HepG2 (cell line): ENCODE results near the gene STX1B. TPM values are rescaled to one million over a fixed set of nuclear protein-coding genes. Genes with fewer than 3 reads are reported as not detected.

ENCODE experiments used
- FOXA3 ChIP-seq: IDR thresholded peaks from 2 replicates; pipeline ENCODE4 v1.6.1; 2016; ENCODE audit warnings: missing genetic modification reagents, missing compliant biosample characterization
- HES4 ChIP-seq: sonication (generic); formaldehyde crosslinking; IDR thresholded peaks from 2 replicates; pipeline ENCODE4 v1.9.0; 2021; ENCODE audit warnings: mild to moderate bottlenecking, missing genetic modification reagents, borderline replicate concordance
- NFKBIZ ChIP-seq: IDR thresholded peaks from 2 replicates; pipeline ENCODE4 v1.6.1; 2018; ENCODE audit warnings: missing genetic modification reagents, missing compliant biosample characterization
- PLSCR1 ChIP-seq: sonication (generic); formaldehyde crosslinking; IDR thresholded peaks from 2 replicates; pipeline ENCODE4 v1.5.0; 2020; ENCODE audit warnings: missing genetic modification reagents, mild to moderate bottlenecking, borderline replicate concordance
- POGK ChIP-seq: sonication (generic); formaldehyde crosslinking; conservative IDR thresholded peaks from 2 replicates; pipeline ENCODE4 v1.8.0; 2022; ENCODE audit warnings: mild to moderate bottlenecking, moderate library complexity, missing genetic modification reagents
- RFX5 ChIP-seq: IDR thresholded peaks from 2 replicates; pipeline ENCODE4 v1.6.1; 2011; ENCODE audit warnings: low read depth, low read length, improper control_type of control experiment
- SOX13 ChIP-seq, 3 experiments: fragments of 450-650 bp in 1 of 3; sonication (generic) in 1 of 3; formaldehyde crosslinking in 1 of 3; IDR thresholded peaks in 2 of 3; conservative IDR thresholded peaks in 1 of 3; 2 replicates each; pipeline versions ENCODE4 v1.5.0 to v1.6.1; 2016 to 2020; ENCODE audit warnings: antibody characterized with exemption in 1 of 3, mild to moderate bottlenecking in 1 of 3, missing compliant biosample characterization in 1 of 3, missing genetic modification reagents in 1 of 3, moderate library complexity in 1 of 3
- TEAD3 ChIP-seq: optimal IDR thresholded peaks from 2 replicates; pipeline ENCODE3; 2016; ENCODE audit warnings: borderline replicate concordance
- ZBTB44 ChIP-seq: sonication (generic); formaldehyde crosslinking; IDR thresholded peaks from 2 replicates; pipeline ENCODE4 v1.4.0; 2020; ENCODE audit warnings: missing genetic modification reagents
- ZBTB7B ChIP-seq: sonication (generic); formaldehyde crosslinking; IDR thresholded peaks from 2 replicates; pipeline ENCODE4 v1.4.0; 2020; ENCODE audit warnings: missing genetic modification reagents
- ZNF101 ChIP-seq: sonication (generic); formaldehyde crosslinking; IDR thresholded peaks from 2 replicates; pipeline ENCODE4 v1.4.0; 2020; ENCODE audit warnings: mild to moderate bottlenecking, low read depth, missing genetic modification reagents, borderline replicate concordance
- ZNF333 ChIP-seq: sonication (generic); formaldehyde crosslinking; IDR thresholded peaks from 2 replicates; pipeline ENCODE4 v1.4.0; 2020; ENCODE audit warnings: mild to moderate bottlenecking, missing genetic modification reagents, borderline replicate concordance
- ZNF430 ChIP-seq: sonication (generic); formaldehyde crosslinking; IDR thresholded peaks from 2 replicates; pipeline ENCODE4 v1.9.0; 2021; ENCODE audit warnings: mild to moderate bottlenecking, missing genetic modification reagents
- ZNF570 ChIP-seq: sonication (generic); formaldehyde crosslinking; IDR thresholded peaks from 2 replicates; pipeline ENCODE4 v1.4.0; 2020; ENCODE audit warnings: mild to moderate bottlenecking, missing genetic modification reagents, borderline replicate concordance
- ZNF576 ChIP-seq: sonication (generic); formaldehyde crosslinking; IDR thresholded peaks from 2 replicates; pipeline ENCODE4 v1.4.0; 2020; ENCODE audit warnings: mild to moderate bottlenecking, missing genetic modification reagents
- polyA plus RNA-seq, 8 experiments: library from polyadenylated mRNA; depleted of rRNA in 3 of 8; stranded (reverse) in 7 of 8; unstranded in 1 of 8; fragments of >200 nt; fragmentation: Illumina TruSeq in 4 of 8; extraction: Trizol in 4 of 8; gene quantifications; 2 replicates each; pipeline versions ENCODE4 v1.2.1 to v1.2.3, GENCODE V29; 2011 to 2016; ENCODE audit warnings: low read depth in 4 of 8, missing spikeins in 1 of 8, mixed read lengths in 1 of 8; ENCODE audit not compliant: insufficient read depth in 1 of 8
- total RNA-seq, 5 experiments: library from RNA; depleted of rRNA; stranded (reverse); fragments of >200 nt; fragmentation: Illumina TruSeq; extraction: Trizol; gene quantifications; 2 replicates each; pipeline ENCODE4 v1.2.3, GENCODE V29; 2016; ENCODE audit warnings: low read depth in 1 of 5
- TF ChIP-seq, protein P1 (sequence below): IDR thresholded peaks from 2 replicates; pipeline ENCODE4 v1.4.0; 2020; ENCODE audit warnings: mild to moderate bottlenecking, missing genetic modification reagents
- TF ChIP-seq, protein P2 (sequence below): sonication (generic); formaldehyde crosslinking; IDR thresholded peaks from 2 replicates; pipeline ENCODE4 v1.5.0; 2020; ENCODE audit warnings: mild to moderate bottlenecking, missing genetic modification reagents, borderline replicate concordance

STX1B gene
- total and polyA plus RNA-seq, 2 of the 13 experiments (the other 11 are each of a cell fraction or from before 2014, with no cell fraction given), result 2.1 to 3.0 TPM

GRCh38 chr16:31043352-31043751 lies 32.9 kb upstream of the STX1B start (continued):
- TF ChIP-seq, protein P1, sequence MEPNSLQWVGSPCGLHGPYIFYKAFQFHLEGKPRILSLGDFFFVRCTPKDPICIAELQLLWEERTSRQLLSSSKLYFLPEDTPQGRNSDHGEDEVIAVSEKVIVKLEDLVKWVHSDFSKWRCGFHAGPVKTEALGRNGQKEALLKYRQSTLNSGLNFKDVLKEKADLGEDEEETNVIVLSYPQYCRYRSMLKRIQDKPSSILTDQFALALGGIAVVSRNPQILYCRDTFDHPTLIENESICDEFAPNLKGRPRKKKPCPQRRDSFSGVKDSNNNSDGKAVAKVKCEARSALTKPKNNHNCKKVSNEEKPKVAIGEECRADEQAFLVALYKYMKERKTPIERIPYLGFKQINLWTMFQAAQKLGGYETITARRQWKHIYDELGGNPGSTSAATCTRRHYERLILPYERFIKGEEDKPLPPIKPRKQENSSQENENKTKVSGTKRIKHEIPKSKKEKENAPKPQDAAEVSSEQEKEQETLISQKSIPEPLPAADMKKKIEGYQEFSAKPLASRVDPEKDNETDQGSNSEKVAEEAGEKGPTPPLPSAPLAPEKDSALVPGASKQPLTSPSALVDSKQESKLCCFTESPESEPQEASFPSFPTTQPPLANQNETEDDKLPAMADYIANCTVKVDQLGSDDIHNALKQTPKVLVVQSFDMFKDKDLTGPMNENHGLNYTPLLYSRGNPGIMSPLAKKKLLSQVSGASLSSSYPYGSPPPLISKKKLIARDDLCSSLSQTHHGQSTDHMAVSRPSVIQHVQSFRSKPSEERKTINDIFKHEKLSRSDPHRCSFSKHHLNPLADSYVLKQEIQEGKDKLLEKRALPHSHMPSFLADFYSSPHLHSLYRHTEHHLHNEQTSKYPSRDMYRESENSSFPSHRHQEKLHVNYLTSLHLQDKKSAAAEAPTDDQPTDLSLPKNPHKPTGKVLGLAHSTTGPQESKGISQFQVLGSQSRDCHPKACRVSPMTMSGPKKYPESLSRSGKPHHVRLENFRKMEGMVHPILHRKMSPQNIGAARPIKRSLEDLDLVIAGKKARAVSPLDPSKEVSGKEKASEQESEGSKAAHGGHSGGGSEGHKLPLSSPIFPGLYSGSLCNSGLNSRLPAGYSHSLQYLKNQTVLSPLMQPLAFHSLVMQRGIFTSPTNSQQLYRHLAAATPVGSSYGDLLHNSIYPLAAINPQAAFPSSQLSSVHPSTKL, result peak; percentile 59; the same call in 1 of the 2 replicates
- TF ChIP-seq PLSCR1, result no peak
- TF ChIP-seq NFKBIZ, result no peak
- no peak for TF ChIP-seq ZNF101
- TF ChIP-seq ZNF576 (CRISPR knock-in tag), result no peak
- TF ChIP-seq SOX13 (IDR thresholded peaks at IDR 0.05), result no peak
- TF ChIP-seq SOX13 (CRISPR knock-in tag; conservative IDR thresholded peaks at IDR 0.05 in 1 of 2, IDR thresholded peaks at IDR 0.05 in 1 of 2), result peak in 1 of 2 experiments; percentile 57; a peak in 1 of 4 replicates
- TF ChIP-seq POGK (CRISPR knock-in tag), result no peak
- TF ChIP-seq TEAD3 (CRISPR knock-in tag), result no peak
- TF ChIP-seq ZNF430 (CRISPR knock-in tag), result no peak
- no peak for TF ChIP-seq RFX5
- TF ChIP-seq, protein P2, sequence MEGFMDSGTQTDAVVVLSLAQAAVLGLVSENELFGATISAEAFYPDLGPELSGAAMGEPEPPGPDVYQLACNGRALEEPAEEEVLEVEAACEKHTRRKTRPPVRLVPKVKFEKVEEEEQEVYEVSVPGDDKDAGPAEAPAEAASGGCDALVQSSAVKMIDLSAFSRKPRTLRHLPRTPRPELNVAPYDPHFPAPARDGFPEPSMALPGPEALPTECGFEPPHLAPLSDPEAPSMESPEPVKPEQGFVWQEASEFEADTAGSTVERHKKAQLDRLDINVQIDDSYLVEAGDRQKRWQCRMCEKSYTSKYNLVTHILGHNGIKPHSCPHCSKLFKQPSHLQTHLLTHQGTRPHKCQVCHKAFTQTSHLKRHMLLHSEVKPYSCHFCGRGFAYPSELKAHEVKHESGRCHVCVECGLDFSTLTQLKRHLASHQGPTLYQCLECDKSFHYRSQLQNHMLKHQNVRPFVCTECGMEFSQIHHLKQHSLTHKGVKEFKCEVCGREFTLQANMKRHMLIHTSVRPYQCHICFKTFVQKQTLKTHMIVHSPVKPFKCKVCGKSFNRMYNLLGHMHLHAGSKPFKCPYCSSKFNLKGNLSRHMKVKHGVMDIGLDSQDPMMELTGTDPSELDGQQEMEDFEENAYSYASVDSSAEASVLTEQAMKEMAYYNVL (CRISPR knock-in tag), result no peak
- no peak for TF ChIP-seq ZBTB44 (CRISPR knock-in tag)
- no peak for TF ChIP-seq ZNF570 (CRISPR knock-in tag)
- peak; percentile 35; the same call in 1 of the 2 replicates for TF ChIP-seq FOXA3 (CRISPR knock-in tag)
- no peak for TF ChIP-seq HES4 (CRISPR knock-in tag)
- no peak for TF ChIP-seq ZBTB7B
- no peak for TF ChIP-seq ZNF333 (CRISPR knock-in tag)
